Stimulated activated CD4-positive, alpha-beta T cell treated with anti-CD3 and anti-CD28 coated beads, TNF-alpha, amount 100 ng/mL, for 48 hours (primary cell): Measurements from ENCODE around the gene GIT2.
"Not testable (repeated sequence)": the region's sequence is repeated elsewhere in the genome, so short reads cannot be mapped to it uniquely, and the experiment has no call there.

Experiments used
- DNase-seq, 3 donors: peaks; one replicate each; pipeline ENCODE4 v3.0.0-alpha.2; 2020; ENCODE audit warnings: low read depth in 3 of 3

The GIT2 gene

GRCh38 chr12:109921982-109922381 is 74.2 kb downstream of the GIT2 start:
- no peak for DNase-seq

GRCh38 chr12:109920261-109920780 is 75.8 kb downstream of the GIT2 start:
- DNase-seq, result no peak

GRCh38 chr12:109919456-109919855 is 76.7 kb downstream of the GIT2 start:
- no peak for DNase-seq

- no peak for DNase-seq
Measured at GRCh38 chr12:109916045-109916444, 80.1 kb downstream of the GIT2 start.

- DNase-seq, result no peak
Measured at GRCh38 chr12:109915171-109916040, 80.8 kb downstream of the GIT2 start.

GRCh38 chr12:109914461-109914860 is 81.7 kb downstream of the GIT2 start:
- DNase-seq, result no peak

GRCh38 chr12:109912855-109913321 is 83.3 kb downstream of the GIT2 start:
- no peak for DNase-seq

- DNase-seq, result no peak
Measured at GRCh38 chr12:109910969-109911348, 85.2 kb downstream of the GIT2 start.

- DNase-seq, result no peak
Measured at GRCh38 chr12:109910254-109910968, 85.8 kb downstream of the GIT2 start.

- DNase-seq, result no peak
Measured at GRCh38 chr12:109905301-109905700, 90.9 kb downstream of the GIT2 start.

GRCh38 chr12:109902891-109903418 is 93.2 kb downstream of the GIT2 start:
- no peak for DNase-seq

GRCh38 chr12:109900752-109901580 is 95.2 kb downstream of the GIT2 start:
- no peak for DNase-seq

- peak; percentile 45 to 63 (median 61) for DNase-seq
Measured at GRCh38 chr12:109899783-109900751, 96.1 kb downstream of the GIT2 start, which contains the start of gene TCHP. TSS of gene TCHP (plus strand) at chr12:109900274. CDS start at chr12:109903027, 2,753 bp downstream.

- not testable (repeated sequence) for DNase-seq
Measured at GRCh38 chr12:109899345-109899744, 96.8 kb downstream of the GIT2 start.

- DNase-seq, result no peak
Measured at GRCh38 chr12:109897029-109897428, 99.1 kb downstream of the GIT2 start.

GRCh38 chr12:109896188-109896587 is 100.0 kb downstream of the GIT2 start:
- DNase-seq, result no peak

- no peak for DNase-seq
Measured at GRCh38 chr12:109894939-109895338, 101.2 kb downstream of the GIT2 start.

GRCh38 chr12:109893261-109893995 is 102.7 kb downstream of the GIT2 start:
- DNase-seq, result no peak

GRCh38 chr12:109892748-109893147 is 103.4 kb downstream of the GIT2 start:
- DNase-seq, result no peak
